Progenitor cell of endocrine pancreas (in vitro differentiated cells): ENCODE results near the gene DEPDC1. TPM values are rescaled to one million over a fixed set of nuclear protein-coding genes. Genes with fewer than 3 reads are reported as not detected.
A peak's percentile ranks its signal among the peaks of the same experiment; 100 is the strongest.

ENCODE experiments used
- DNase-seq: peaks from one replicate; pipeline ENCODE4 v3.0.0; 2021; ENCODE audit warnings: low spot score; ENCODE audit not compliant: unreplicated experiment
- H3K27ac Mint-ChIP-seq: 2 replicates; pipeline ENCODE4 v1.8.0; 2021; ENCODE audit warnings: mild to moderate bottlenecking, moderate library complexity, mixed read lengths
- H3K27me3 Mint-ChIP-seq: 2 replicates; pipeline ENCODE4 v1.8.0; 2021; ENCODE audit warnings: mixed read lengths
- H3K36me3 Mint-ChIP-seq: 2 replicates; pipeline ENCODE4 v1.8.0; 2022; ENCODE audit warnings: mixed read lengths; ENCODE audit not compliant: insufficient read depth
- H3K4me1 Mint-ChIP-seq: 2 replicates; pipeline ENCODE4 v1.8.0; 2021; ENCODE audit warnings: low read depth, mixed read lengths
- H3K4me3 Mint-ChIP-seq: 2 replicates; pipeline ENCODE4 v1.8.0; 2021; ENCODE audit warnings: low read depth, mild to moderate bottlenecking, moderate library complexity, mixed read lengths
- H3K9me3 Mint-ChIP-seq: 2 replicates; pipeline ENCODE4 v1.8.0; 2021; ENCODE audit warnings: low read depth, mixed read lengths
- CTCF ChIP-seq: fragments of 200-600 bp; sonication (generic); IDR thresholded peaks from one replicate; pipeline ENCODE4 v1.5.0; 2021; ENCODE audit warnings: antibody characterized with exemption, mild to moderate bottlenecking; ENCODE audit not compliant: unreplicated experiment
- total RNA-seq: library from RNA; stranded (reverse); gene quantifications from 2 replicates; pipeline ENCODE4 v1.2.1, GENCODE V29; 2021

The DEPDC1 gene
- total RNA-seq, 1 donor from 2014 or later, result 12.4 TPM

- Mint-ChIP-seq H3K27ac (peak overlapping the region; percentile 27), H3K4me3 (peak overlapping the region; percentile 16), H3K36me3 (no peaks in the 10 kb centered on the region), H3K27me3 (peaks cover 1% of the 10 kb centered on the region), H3K4me1 (peaks cover 10% of the 10 kb centered on the region), H3K9me3 (no peaks in the 10 kb centered on the region)
- DNase-seq, result no peak
- no peak for TF ChIP-seq CTCF
Observed at GRCh38 chr1:68438310-68438709, 58.6 kb downstream of the DEPDC1 start.

GRCh38 chr1:68433395-68433794 is 63.5 kb downstream of the DEPDC1 start:
- Mint-ChIP-seq H3K4me3 (no peak overlapping the region), H3K36me3 (no peaks in the 10 kb centered on the region), H3K4me1 (peaks cover 28% of the 10 kb centered on the region), H3K9me3 (no peaks in the 10 kb centered on the region), H3K27ac (no peak overlapping the region), H3K27me3 (no peaks in the 10 kb centered on the region)
- DNase-seq, result no peak
- TF ChIP-seq CTCF, result no peak

- no peak for DNase-seq
- no peaks in the 10 kb centered on the region for H3K36me3 Mint-ChIP-seq
- no peak for TF ChIP-seq CTCF
Observed at GRCh38 chr1:68431076-68431475, 65.8 kb downstream of the DEPDC1 start.

GRCh38 chr1:68429233-68429808 is 67.6 kb downstream of the DEPDC1 start:
- no peak overlapping the region for H3K4me3 Mint-ChIP-seq
- H3K9me3 Mint-ChIP-seq, result no peaks in the 10 kb centered on the region
- no peaks in the 10 kb centered on the region for H3K36me3 Mint-ChIP-seq

More at GRCh38 chr1:68431076-68431475, 65.8 kb downstream of the DEPDC1 start:
- peaks cover 22% of the 10 kb centered on the region for H3K4me1 Mint-ChIP-seq
- H3K4me3 Mint-ChIP-seq, result no peak overlapping the region
- H3K27me3 Mint-ChIP-seq, result no peaks in the 10 kb centered on the region
- no peaks in the 10 kb centered on the region for H3K9me3 Mint-ChIP-seq
- H3K27ac Mint-ChIP-seq, result peak overlapping the region; percentile 72

GRCh38 chr1:68426594-68426993 is 70.3 kb downstream of the DEPDC1 start:
- H3K4me1 Mint-ChIP-seq, result peaks cover 22% of the 10 kb centered on the region
- no peaks in the 10 kb centered on the region for H3K36me3 Mint-ChIP-seq
- TF ChIP-seq CTCF, result no peak

More at GRCh38 chr1:68429233-68429808, 67.6 kb downstream of the DEPDC1 start:
- DNase-seq, result no peak
- no peaks in the 10 kb centered on the region for H3K27me3 Mint-ChIP-seq
- TF ChIP-seq CTCF, result no peak
- peaks cover 22% of the 10 kb centered on the region for H3K4me1 Mint-ChIP-seq
- no peak overlapping the region for H3K27ac Mint-ChIP-seq

More at GRCh38 chr1:68426594-68426993, 70.3 kb downstream of the DEPDC1 start:
- H3K4me3 Mint-ChIP-seq, result no peak overlapping the region
- no peaks in the 10 kb centered on the region for H3K9me3 Mint-ChIP-seq
- H3K27me3 Mint-ChIP-seq, result no peaks in the 10 kb centered on the region
- DNase-seq, result no peak
- H3K27ac Mint-ChIP-seq, result no peak overlapping the region

Other genes with a start within 250 kb of the DEPDC1 start
- not detected in 2 replicates for gene RPE65, start 47.1 kb downstream of the DEPDC1 start, total RNA-seq